H1 (cell line): ENCODE measurements around the gene ABCC2.
"Not testable (repeated sequence)": the region's sequence is repeated elsewhere in the genome, so short reads cannot be mapped to it uniquely, and the experiment has no call there.

Source experiments
- CHD2 ChIP-seq: IDR thresholded peaks from 2 replicates; pipeline ENCODE4 v1.6.1; 2012; ENCODE audit warnings: low read length, improper control_type of control experiment
- POLR2A ChIP-seq, 2 experiments: IDR thresholded peaks; 1 replicate in 1 of 2; 2 replicates in 1 of 2; pipeline ENCODE4 v1.6.1; 2011; ENCODE audit warnings: low read depth in 2 of 2, low read length in 2 of 2, mild to moderate bottlenecking in 2 of 2; ENCODE audit errors: control extremely low read depth in 1 of 2
- RAD21 ChIP-seq, 2 experiments: IDR thresholded peaks in 1 of 2; conservative IDR thresholded peaks in 1 of 2; 2 replicates each; pipeline ENCODE4 v1.6.1; 2011; ENCODE audit warnings: low read depth in 2 of 2, low read length in 2 of 2, improper control_type of control experiment in 1 of 2, inconsistent platforms in 1 of 2, mild to moderate bottlenecking in 1 of 2, moderate library complexity in 1 of 2
- RFX5 ChIP-seq: IDR thresholded peaks from 2 replicates; pipeline ENCODE4 v1.6.1; 2011; ENCODE audit warnings: low read depth, low read length, improper control_type of control experiment, borderline replicate concordance
- SP1 ChIP-seq: IDR thresholded peaks from 2 replicates; pipeline ENCODE4 v1.6.1; 2011; ENCODE audit warnings: low read depth, low read length
- TF ChIP-seq, protein P1 (sequence below), 3 experiments: IDR thresholded peaks; 1 replicate in 2 of 3; 2 replicates in 1 of 3; pipeline versions ENCODE4 v1.5.1 to v1.6.1; 2011; ENCODE audit warnings: low read length in 3 of 3, mild to moderate bottlenecking in 3 of 3, inconsistent platforms in 2 of 3, low read depth in 1 of 3, moderate library complexity in 1 of 3; ENCODE audit not compliant: insufficient read depth in 1 of 3; ENCODE audit errors: control extremely low read depth in 1 of 3

GRCh38 chr10:99895066-99895465, 112.6 kb downstream of the ABCC2 start:
- TF ChIP-seq SP1; RAD21 (IDR thresholded peaks at IDR 0.05 in 1 of 2, conservative IDR thresholded peaks at IDR 0.05 in 1 of 2; ENCODE audit: low read depth in 2 of 2, low read length in 2 of 2); CHD2; POLR2A (IDR thresholded peaks at IDR 0.05; ENCODE audit: control extremely low read depth in 1 of 2, low read depth in 2 of 2, low read length in 2 of 2); RFX5: not testable (repeated sequence)
- TF ChIP-seq, protein P1, sequence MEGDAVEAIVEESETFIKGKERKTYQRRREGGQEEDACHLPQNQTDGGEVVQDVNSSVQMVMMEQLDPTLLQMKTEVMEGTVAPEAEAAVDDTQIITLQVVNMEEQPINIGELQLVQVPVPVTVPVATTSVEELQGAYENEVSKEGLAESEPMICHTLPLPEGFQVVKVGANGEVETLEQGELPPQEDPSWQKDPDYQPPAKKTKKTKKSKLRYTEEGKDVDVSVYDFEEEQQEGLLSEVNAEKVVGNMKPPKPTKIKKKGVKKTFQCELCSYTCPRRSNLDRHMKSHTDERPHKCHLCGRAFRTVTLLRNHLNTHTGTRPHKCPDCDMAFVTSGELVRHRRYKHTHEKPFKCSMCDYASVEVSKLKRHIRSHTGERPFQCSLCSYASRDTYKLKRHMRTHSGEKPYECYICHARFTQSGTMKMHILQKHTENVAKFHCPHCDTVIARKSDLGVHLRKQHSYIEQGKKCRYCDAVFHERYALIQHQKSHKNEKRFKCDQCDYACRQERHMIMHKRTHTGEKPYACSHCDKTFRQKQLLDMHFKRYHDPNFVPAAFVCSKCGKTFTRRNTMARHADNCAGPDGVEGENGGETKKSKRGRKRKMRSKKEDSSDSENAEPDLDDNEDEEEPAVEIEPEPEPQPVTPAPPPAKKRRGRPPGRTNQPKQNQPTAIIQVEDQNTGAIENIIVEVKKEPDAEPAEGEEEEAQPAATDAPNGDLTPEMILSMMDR (IDR thresholded peaks at IDR 0.05; ENCODE audit: control extremely low read depth in 1 of 3, insufficient read depth in 1 of 3, low read depth in 1 of 3, low read length in 3 of 3): not testable (repeated sequence)
